WTC11 (cell line): ENCODE data around the gene RBM38.

Experiments used
- ATF2 ChIP-seq: sonication (generic); formaldehyde crosslinking; IDR thresholded peaks from 2 replicates; pipeline ENCODE4 v1.8.1; 2022; ENCODE audit warnings: low read depth, missing genetic modification reagents, borderline replicate concordance
- ELF4 ChIP-seq: sonication (generic); formaldehyde crosslinking; IDR thresholded peaks from 2 replicates; pipeline ENCODE4 v1.8.1; 2022; ENCODE audit warnings: low read depth, mild to moderate bottlenecking, moderate library complexity, missing genetic modification reagents
- ETV6 ChIP-seq: sonication (generic); formaldehyde crosslinking; IDR thresholded peaks from 2 replicates; pipeline ENCODE4 v1.8.1; 2022; ENCODE audit warnings: mild to moderate bottlenecking, missing genetic modification reagents
- MAX ChIP-seq: sonication (generic); formaldehyde crosslinking; IDR thresholded peaks from 2 replicates; pipeline ENCODE4 v1.8.0; 2022; ENCODE audit warnings: mild to moderate bottlenecking, missing genetic modification reagents
- NFYB ChIP-seq: sonication (generic); formaldehyde crosslinking; conservative IDR thresholded peaks from 2 replicates; pipeline ENCODE4 v1.8.0; 2022; ENCODE audit warnings: low read depth, missing genetic modification reagents
- NR2C2 ChIP-seq: sonication (generic); formaldehyde crosslinking; IDR thresholded peaks from 2 replicates; pipeline ENCODE4 v1.8.0; 2022; ENCODE audit warnings: mild to moderate bottlenecking, missing genetic modification reagents
- TP53 ChIP-seq: sonication (generic); formaldehyde crosslinking; IDR thresholded peaks from 2 replicates; pipeline ENCODE4 v1.8.1; 2023; ENCODE audit warnings: mild to moderate bottlenecking, missing genetic modification reagents
- USF1 ChIP-seq: sonication (generic); formaldehyde crosslinking; IDR thresholded peaks from 2 replicates; pipeline ENCODE4 v1.8.0; 2022; ENCODE audit warnings: mild to moderate bottlenecking, missing genetic modification reagents
- ZNF121 ChIP-seq: sonication (generic); formaldehyde crosslinking; IDR thresholded peaks from 2 replicates; pipeline ENCODE4 v1.8.0; 2023; ENCODE audit warnings: missing genetic modification reagents
- ZNF263 ChIP-seq: sonication (generic); formaldehyde crosslinking; IDR thresholded peaks from 2 replicates; pipeline ENCODE4 v1.8.1; 2022; ENCODE audit warnings: low read depth, mild to moderate bottlenecking, moderate library complexity, missing genetic modification reagents
- ZNF512 ChIP-seq: sonication (generic); formaldehyde crosslinking; IDR thresholded peaks from 2 replicates; pipeline ENCODE4 v1.8.1; 2022; ENCODE audit warnings: missing genetic modification reagents, borderline replicate concordance
- TF ChIP-seq, protein P1 (sequence below): fragments of 200-600 bp; IDR thresholded peaks from 2 replicates; pipeline ENCODE4 v1.8.0; 2022; ENCODE audit warnings: antibody characterized with exemption
- TF ChIP-seq, protein P2 (sequence below): sonication (generic); formaldehyde crosslinking; IDR thresholded peaks from 2 replicates; pipeline ENCODE4 v1.8.1; 2023; ENCODE audit warnings: mild to moderate bottlenecking, missing genetic modification reagents, moderate library complexity

DNA sequence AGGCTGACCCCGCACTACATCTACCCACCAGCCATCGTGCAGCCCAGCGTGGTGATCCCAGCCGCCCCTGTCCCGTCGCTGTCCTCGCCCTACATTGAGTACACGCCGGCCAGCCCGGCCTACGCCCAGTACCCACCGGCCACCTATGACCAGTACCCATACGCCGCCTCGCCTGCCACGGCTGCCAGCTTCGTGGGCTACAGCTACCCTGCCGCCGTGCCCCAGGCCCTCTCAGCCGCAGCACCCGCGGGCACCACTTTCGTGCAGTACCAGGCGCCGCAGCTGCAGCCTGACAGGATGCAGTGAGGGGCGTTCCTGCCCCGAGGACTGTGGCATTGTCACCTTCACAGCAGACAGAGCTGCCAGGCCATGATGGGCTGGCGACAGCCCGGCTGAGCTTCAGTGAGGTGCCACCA lies 16.4 kb downstream of the RBM38 start:
- TF ChIP-seq USF1 (CRISPR knock-in tag) (no peak), MAX (CRISPR knock-in tag) (no peak), ATF2 (CRISPR knock-in tag) (no peak), ZNF263 (no peak), ZNF512 (CRISPR knock-in tag) (no peak), NR2C2 (no peak), ELF4 (CRISPR knock-in tag) (no peak), NFYB (CRISPR knock-in tag) (no peak), ZNF121 (no peak), ETV6 (no peak), TP53 (CRISPR knock-in tag) (no peak)
- TF ChIP-seq, protein P1, sequence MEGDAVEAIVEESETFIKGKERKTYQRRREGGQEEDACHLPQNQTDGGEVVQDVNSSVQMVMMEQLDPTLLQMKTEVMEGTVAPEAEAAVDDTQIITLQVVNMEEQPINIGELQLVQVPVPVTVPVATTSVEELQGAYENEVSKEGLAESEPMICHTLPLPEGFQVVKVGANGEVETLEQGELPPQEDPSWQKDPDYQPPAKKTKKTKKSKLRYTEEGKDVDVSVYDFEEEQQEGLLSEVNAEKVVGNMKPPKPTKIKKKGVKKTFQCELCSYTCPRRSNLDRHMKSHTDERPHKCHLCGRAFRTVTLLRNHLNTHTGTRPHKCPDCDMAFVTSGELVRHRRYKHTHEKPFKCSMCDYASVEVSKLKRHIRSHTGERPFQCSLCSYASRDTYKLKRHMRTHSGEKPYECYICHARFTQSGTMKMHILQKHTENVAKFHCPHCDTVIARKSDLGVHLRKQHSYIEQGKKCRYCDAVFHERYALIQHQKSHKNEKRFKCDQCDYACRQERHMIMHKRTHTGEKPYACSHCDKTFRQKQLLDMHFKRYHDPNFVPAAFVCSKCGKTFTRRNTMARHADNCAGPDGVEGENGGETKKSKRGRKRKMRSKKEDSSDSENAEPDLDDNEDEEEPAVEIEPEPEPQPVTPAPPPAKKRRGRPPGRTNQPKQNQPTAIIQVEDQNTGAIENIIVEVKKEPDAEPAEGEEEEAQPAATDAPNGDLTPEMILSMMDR: no peak
- TF ChIP-seq, protein P2, sequence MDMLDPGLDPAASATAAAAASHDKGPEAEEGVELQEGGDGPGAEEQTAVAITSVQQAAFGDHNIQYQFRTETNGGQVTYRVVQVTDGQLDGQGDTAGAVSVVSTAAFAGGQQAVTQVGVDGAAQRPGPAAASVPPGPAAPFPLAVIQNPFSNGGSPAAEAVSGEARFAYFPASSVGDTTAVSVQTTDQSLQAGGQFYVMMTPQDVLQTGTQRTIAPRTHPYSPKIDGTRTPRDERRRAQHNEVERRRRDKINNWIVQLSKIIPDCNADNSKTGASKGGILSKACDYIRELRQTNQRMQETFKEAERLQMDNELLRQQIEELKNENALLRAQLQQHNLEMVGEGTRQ (CRISPR knock-in tag): no peak
